T-helper 22 cell (primary cell): ENCODE data around the gene EMX1.

Experiments used
- DNase-seq: peaks from one replicate; pipeline ENCODE4 v3.0.0-alpha.2; 2020; ENCODE audit warnings: low read depth

Gene EMX1

GRCh38 chr2:72981536-72981935 lies 64.2 kb downstream of the EMX1 start:
- DNase-seq = no peak

GRCh38 chr2:72982219-72982618 lies 64.9 kb downstream of the EMX1 start:
- DNase-seq = no peak

- no peak for DNase-seq
Measured at GRCh38 chr2:72982781-72983499, 65.6 kb downstream of the EMX1 start.

GRCh38 chr2:72983500-72984161 lies 66.3 kb downstream of the EMX1 start:
- no peak for DNase-seq

GRCh38 chr2:72984172-72984671 lies 66.9 kb downstream of the EMX1 start:
- DNase-seq = no peak
